Measurements from ENCODE around the gene HPSE. TPM values are rescaled to one million over a fixed set of nuclear protein-coding genes. Genes with fewer than 3 reads are reported as not detected.

HPSE gene
- 5.1 and 7.3 TPM in 2 replicates for total RNA-seq

DNA sequence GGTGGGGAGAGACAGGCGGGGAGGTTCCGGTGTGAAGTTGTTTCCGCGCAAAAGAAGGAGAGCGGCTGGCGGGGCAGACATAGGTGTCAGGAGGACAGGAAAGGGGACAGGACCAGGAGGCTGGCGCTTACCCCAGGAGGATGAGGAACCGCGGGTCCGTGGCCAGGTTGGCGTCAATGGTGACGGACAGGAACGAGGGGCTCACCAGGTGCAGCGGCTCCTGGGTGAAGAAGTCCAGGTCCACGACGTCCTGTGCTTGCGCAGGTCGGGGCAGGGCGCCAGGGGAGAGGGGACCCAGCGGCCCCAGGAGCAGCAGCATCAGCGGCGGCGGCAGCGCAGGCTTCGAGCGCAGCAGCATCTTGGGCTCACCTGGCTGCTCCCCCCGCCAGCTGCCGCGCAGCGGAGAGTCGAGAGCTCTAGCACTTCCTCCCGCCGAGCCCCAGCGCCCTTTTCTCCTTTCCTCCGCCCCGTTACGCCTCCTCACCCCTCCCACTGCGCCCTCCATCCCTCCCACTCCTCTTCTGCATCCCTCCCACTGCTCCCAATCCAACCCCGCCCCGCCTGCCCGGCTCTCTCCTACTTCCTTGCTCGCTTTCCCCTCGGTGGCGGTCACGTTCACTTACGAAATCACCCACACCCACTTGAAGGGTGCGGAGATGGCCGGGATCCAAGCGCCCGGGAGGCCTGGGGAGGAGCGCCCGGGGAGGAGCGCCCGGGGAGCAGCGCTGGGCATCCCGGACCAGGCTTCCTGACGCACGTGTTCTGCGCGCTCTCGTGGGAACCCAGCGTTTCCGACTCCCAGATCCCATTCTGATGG, at the start of gene HPSE:
Gene HPSE (minus strand): TSS at position 424 of the 817 bp plus-strand sequence. CDS start 66 bp downstream, at position 358.

DNA sequence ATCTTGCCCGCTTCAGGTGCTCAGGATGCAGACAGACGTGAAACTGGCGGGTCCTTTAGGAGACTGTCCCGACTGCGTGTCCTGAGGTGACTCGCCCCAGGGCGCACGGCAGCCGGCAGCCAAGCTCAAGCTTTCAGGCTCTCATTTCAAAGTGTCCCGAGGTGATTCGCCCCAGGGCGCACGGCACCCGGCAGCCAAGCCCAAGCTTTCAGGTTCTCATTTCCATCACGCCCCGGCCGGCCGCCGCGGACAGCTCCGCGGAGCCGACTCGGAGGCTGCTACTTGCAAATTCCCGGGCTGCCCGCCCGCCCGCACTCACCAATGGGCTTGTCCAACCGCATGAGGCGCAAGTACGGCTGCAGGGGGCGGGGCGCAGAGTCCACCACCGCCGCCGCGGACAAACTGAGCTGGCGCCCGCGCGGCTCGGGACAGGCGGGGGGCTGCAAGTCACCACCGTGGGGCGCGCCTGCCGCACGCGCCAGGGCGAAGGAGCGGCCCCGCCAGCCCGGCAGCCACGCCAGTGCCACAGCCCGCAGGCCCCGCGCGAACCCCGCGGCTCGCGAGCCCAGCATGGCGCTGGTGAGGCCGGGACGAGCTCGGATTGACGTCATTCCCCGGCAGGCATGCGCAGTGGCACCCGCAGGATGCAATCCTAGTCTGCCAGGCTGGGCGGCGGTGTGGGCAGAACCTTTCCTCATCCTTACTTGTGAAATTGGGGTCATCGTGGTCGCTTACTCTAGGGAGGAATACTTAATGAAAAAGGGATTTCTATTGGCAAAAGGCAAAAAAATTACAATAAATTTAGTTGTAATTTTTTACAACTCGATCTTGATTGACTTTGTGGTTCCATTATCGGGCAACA, 50.2 kb downstream of the HPSE start, which contains the start of gene COQ2:
Gene COQ2 (minus strand): TSS at position 606 of the 862 bp plus-strand sequence. CDS start 34 bp downstream, at position 572.

Other genes starting within 250 kb of the HPSE start
- gene PLAC8, start 220.1 kb downstream of the HPSE start, total RNA-seq = 4.7 and 9.8 TPM in 2 replicates
- 19.4 and 25.5 TPM in 2 replicates for gene COQ2, start 50.0 kb downstream of the HPSE start, total RNA-seq
- gene HELQ, start 121.0 kb upstream of the HPSE start, total RNA-seq = 4.7 and 10.2 TPM in 2 replicates
- 30.6 and 35.3 TPM in 2 replicates for gene MRPS18C, start 121.2 kb upstream of the HPSE start, total RNA-seq
- 4.6 and 6.1 TPM in 2 replicates for gene ABRAXAS1, start 150.3 kb upstream of the HPSE start, total RNA-seq
- 1.2 and 1.8 TPM in 2 replicates for gene GPAT3, start 201.3 kb upstream of the HPSE start, total RNA-seq